GM21619 (cell line): ENCODE results near the gene DDX47.
"Not testable (repeated sequence)": the region's sequence is repeated elsewhere in the genome, so short reads cannot be mapped to it uniquely, and the experiment has no call there.

Experiments
- ATAC-seq: cut with Tn5 transposase; IDR thresholded peaks from one replicate; pipeline ENCODE4 v1.9.1; 2021; ENCODE audit not compliant: unreplicated experiment

The DDX47 gene

GRCh38 chr12:12796928-12797793 is 16.0 kb upstream of the DDX47 start:
- no peak for ATAC-seq

DNA sequence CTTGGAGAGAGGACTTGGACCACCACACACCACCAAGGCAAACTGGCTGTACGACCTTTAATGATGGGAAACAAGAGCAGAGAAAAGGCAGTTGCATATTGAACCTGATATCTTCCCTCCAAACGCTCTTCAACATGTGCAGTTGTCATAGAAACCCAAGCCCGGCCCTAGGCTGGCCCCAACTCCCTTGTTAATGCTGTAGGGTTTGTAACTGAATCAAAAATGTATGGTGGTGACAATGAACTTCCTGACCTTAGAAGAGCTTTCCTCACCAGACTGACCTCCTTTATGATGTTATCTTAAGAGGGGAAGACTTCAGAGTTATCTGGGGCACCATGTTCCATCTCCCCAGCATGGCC is 15.4 kb upstream of the DDX47 start:
- no peak for ATAC-seq

- ATAC-seq, result no peak
These were observed 14.7 kb upstream of the DDX47 start for GRCh38 chr12:12798480-12798879.

GRCh38 chr12:12799163-12799920 is 13.8 kb upstream of the DDX47 start:
- ATAC-seq, result no peak

DNA sequence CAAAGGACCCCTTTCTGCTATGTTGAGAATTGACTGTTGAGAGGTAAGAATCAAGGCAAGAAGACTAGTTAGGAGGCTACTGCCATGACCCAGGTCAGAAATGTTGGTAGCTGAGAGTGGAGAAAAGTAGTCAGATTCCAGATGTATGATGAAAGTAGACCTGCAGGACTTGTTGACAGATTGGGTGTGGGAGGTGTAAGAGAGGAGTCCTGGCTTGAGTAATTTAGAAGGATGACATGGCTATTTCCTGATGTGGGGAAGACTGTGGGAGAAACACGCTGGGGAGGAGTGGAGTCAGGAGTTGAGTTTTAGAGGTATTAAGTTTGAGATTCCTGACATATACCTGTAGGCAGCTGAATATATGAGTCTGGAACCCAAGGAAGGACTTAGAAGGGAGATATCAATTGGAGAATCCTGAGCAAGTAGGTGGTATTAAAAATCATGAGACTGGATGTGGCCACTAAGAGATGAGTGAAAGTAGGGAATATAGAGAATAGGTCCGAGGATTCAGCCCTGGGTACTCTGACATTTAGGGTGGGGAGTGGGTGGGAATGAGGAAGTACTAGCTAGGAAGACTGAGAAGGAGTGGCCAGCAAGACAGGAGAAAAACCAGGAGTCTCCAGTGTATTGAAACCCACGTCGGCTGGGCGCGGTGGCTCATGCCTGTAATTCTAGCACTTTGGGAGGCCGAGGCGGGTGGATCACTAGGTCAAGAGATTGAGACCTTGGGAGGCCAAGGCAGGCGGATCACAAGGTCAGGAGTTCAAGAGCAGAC is 12.6 kb upstream of the DDX47 start:
- no peak for ATAC-seq

- ATAC-seq, result not testable (repeated sequence)
These were observed 11.5 kb upstream of the DDX47 start for GRCh38 chr12:12801656-12802055.

DNA sequence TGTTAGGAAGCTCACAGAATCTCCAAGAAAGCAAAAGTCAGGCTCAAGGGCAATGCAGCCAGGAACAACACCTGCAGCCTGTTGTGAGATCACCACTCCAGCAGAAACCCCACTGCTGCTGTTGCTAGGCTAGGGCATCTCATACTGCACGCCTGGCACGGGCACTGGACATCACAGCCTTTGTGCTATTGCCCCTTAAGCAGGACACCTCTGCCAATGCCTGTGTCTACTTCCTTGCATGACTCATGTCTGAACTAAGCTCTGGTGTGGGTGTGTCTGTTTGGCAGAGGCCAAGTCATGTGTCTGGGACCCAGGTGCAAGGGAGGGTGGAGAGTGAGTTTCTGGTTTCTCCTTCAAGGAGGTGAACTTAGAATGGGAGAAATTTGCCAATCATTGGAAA is 10.0 kb upstream of the DDX47 start:
- ATAC-seq, result peak; percentile 69

GRCh38 chr12:12804011-12804410 is 9.1 kb upstream of the DDX47 start:
- ATAC-seq, result no peak

GRCh38 chr12:12804432-12804886 is 8.7 kb upstream of the DDX47 start:
- no peak for ATAC-seq

DNA sequence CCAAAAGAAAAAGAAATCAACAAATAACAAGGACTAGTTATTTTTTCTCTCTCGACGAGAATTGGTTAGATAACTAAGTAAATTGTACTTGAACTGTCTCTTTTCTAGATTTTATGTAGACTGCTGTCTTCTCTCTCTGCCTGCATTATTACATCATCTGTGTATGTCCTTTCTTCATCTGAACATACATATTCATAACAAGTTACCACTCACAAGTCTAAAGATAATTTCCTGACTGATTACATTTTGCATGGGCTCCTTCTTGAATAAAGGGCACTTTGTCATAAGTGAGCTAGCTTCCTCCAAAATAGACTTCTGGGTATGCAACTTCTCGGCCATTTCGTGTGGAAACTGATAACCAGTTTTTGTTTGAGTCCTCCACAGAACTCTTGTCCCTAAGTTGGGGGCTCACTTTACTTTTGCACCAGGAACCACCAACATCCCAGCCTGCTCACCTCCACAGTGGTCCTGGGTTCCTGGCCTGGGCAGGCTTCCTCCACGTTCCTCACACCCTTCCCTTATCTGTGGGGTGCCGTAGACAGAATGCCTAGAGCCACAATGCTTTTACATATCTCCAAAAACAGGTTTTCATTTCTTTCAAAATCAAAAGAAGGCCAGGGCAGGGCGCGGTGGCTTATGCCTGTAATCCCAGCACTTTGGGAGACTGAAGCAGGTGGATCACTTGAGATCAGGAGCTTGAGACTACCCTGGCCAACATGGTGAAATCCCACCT is 6.2 kb upstream of the DDX47 start:
- ATAC-seq, result no peak

DNA sequence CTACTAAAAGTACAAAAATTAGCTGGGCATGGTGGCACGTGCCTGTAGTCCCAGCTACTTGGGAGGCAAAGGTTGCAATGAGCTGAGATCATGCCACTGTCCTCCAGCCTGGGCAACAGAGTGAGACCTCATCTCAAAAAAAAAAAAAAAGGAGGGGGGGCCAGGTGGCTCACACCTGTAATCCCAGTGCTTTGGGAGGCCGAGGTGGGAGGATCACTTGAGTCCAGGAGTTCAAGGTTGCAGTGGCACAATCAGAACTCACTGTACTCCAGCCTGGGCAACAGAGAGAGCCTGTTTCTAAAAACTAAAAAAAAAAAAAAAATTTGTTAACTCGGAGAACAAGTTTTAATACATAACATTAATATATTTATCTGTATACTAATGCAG is 5.6 kb upstream of the DDX47 start:
- ATAC-seq, result not testable (repeated sequence)

- ATAC-seq, result peak; percentile 65
These were observed 5.0 kb upstream of the DDX47 start for GRCh38 chr12:12807970-12808702.

DNA sequence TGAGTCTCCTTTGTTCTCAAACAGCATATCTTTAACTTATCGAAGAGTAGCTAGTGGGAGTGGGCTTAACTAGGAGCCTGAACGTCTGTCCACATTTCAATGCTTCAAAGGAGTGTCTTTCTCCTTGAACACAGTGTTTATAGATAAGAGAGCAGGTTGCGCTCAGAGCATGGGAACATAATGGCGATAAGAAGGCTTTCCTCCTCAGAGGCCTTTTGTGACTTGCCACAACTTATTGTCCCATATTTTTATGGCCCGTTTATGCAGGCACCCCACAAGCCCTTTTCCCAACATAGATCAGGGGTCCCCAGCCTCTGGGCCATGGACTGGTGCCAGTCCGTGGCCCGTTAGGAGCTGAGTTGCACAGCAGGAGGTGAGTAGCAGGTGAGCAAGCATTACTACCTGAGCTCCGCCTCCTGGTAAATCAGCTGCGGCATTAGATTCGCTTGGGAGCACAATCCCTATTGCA is 2.6 kb upstream of the DDX47 start:
- ATAC-seq, result no peak

DNA sequence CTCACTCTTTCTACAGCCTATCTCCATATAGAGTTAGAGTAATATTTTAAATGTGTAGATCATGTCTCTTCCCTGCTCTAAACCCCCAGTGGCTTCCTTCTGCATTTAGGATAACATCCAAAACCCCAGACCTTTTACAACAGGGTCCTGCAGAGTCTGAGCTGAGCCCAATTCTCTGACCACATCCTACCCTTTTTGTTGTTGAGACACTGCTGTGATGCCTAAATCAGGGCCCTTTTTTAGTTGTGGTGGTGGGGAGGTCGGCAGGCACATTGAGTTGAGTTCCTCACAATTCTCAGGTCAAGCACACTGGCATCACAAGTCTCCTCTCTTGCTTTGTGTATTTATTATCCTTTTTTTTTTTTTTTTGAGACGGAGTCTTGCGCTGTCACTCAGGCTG is 1.8 kb upstream of the DDX47 start:
- no peak for ATAC-seq

GRCh38 chr12:12812174-12812573 is 972 bp upstream of the DDX47 start:
- no peak for ATAC-seq

DNA sequence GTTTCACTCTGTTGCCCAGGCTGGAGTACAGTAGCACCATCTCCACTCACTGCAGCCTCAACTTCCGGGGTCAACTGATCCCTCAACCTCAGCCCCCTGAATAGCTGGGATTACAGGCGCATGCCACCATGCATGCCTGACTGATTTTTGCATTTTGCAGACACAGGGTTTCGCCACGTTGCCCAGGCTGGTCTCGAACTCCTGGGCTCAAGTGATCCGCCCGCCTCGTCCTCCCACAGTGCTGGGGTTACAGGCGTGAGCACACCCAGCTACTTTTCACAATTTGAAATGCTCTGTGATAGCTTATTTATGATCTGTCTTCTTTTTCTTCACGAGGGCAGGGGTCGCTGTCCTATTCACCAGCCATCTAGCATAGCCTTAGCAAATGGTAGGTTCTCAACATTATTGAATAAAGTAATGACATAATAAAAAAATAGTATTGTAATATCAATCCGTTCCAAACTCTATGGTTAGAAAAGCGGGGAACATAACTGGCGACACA is 477 bp upstream of the DDX47 start:
- no peak for ATAC-seq

DNA sequence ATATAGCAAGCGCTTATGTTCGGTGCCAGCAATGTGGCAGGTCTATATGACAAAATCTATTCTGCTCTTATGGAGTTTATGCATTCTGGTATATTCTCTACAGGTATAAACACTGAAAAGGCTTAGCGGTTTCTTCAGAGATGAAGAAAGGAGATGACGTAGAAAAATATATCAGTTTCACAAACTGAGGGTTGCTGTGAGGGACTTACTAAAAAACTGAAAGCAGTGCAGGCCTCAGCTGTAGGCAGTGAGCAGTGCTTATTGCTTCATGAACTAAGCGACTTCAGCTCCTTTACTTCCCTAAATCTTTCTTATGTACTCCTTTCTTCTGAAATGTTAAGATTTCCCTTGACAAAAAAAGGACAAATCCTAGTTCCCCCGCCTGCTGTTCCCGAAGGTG is 4.5 kb downstream of the DDX47 start:
- ATAC-seq, result no peak

DNA sequence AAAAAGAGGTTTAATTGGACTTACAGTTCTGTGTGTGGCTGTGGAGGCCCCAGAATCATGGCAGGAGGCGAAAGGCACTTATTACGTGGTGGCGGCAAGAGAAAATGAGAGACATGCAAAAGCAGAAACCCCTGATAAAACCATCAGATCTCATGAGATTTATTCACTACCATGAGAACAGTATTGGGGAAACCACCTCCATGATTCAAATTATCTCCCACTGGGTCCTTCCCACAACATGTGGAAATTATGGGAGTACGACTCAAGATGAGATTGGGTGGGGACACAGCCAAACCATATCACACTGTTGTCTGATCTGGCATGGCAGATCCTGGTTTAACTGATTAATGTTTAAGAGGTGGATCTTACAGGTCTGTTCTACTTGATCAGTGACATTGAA is 5.6 kb downstream of the DDX47 start:
- ATAC-seq, result no peak

DNA sequence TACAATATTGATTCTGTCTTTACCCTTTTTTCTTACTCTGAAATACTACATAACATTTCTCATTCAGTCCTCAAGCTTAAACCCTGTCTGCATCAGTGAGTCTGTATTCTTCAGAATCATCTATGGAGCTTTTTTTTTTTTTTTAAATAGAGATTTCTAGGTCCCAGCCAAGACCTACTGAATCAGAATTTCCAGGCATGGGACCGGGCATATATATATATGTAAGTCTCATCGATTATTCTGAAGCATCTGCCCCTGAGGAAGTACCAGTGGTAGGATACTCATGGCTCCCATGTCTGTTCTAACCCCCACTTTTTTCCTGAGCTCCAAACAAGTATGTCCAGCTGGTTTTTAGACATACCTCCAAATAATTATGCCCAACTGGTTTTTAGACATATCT is 6.1 kb downstream of the DDX47 start:
- no peak for ATAC-seq

GRCh38 chr12:12819752-12820311 is 6.7 kb downstream of the DDX47 start:
- ATAC-seq, result no peak
